Transverse colon (tissue), 3 donors: ENCODE results near the gene LDHB.

ENCODE experiments used
- CTCF ChIP-seq, 5 experiments: fragments of 200-600 bp in 3 of 5; fragments of 450-650 bp in 2 of 5; sonication (generic) in 3 of 5; IDR thresholded peaks; 1 replicate in 2 of 5; 2 replicates in 3 of 5; pipeline ENCODE4 v1.5.1; 2016 to 2017; ENCODE audit warnings: antibody characterized with exemption in 5 of 5, inconsistent platforms in 3 of 5, mild to moderate bottlenecking in 2 of 5, moderate library complexity in 1 of 5
- EP300 ChIP-seq: sonication (generic); formaldehyde crosslinking; IDR thresholded peaks from one replicate; pipeline ENCODE4 v1.6.1; 2017; ENCODE audit warnings: antibody characterized with exemption, low read depth
- POLR2A ChIP-seq: fragments of 450-650 bp; IDR thresholded peaks from one replicate; pipeline ENCODE4 v1.6.1; 2016; ENCODE audit warnings: antibody characterized with exemption, mild to moderate bottlenecking, moderate library complexity

GRCh38 chr12:21627924-21628323, 29.7 kb downstream of the LDHB start:
- TF ChIP-seq CTCF (IDR thresholded peaks at IDR 0.05) (no peak), POLR2A (no peak), EP300 (no peak)
